OCI-LY1 (cell line): ENCODE measurements around the gene LAMTOR1.

Source experiments
- H2AFZ ChIP-seq: fragments of 200-600 bp; sonication (generic), shearing (Covaris generic); 2 replicates; pipeline ENCODE4 v1.6.0; 2014; ENCODE audit warnings: antibody characterized with exemption, mild to moderate bottlenecking, low read length
- H3F3A ChIP-seq: fragments of 200-600 bp; sonication (generic), shearing (Covaris generic); 2 replicates; pipeline ENCODE4 v1.6.0; 2014; ENCODE audit warnings: mild to moderate bottlenecking, antibody characterized with exemption, low read length, moderate library complexity; ENCODE audit not compliant: insufficient read depth
- H3K27ac ChIP-seq: fragments of 200-600 bp; sonication (generic); 2 replicates; pipeline ENCODE4 v1.5.1; 2014; ENCODE audit warnings: low read length, mixed run types, mild to moderate bottlenecking, low read depth; ENCODE audit not compliant: poor library complexity, severe bottlenecking
- H3K27me3 ChIP-seq: fragments of 200-600 bp; sonication (generic); 2 replicates; pipeline ENCODE4 v1.6.0; 2014; ENCODE audit warnings: antibody characterized with exemption, mild to moderate bottlenecking, low read length, moderate library complexity; ENCODE audit not compliant: insufficient read depth
- H3K36me3 ChIP-seq: fragments of 200-600 bp; sonication (generic); 2 replicates; pipeline ENCODE4 v1.6.1; 2014; ENCODE audit warnings: mild to moderate bottlenecking, antibody characterized with exemption, low read length, moderate library complexity, mixed read lengths; ENCODE audit not compliant: insufficient read depth
- H3K4me1 ChIP-seq: fragments of 200-600 bp; sonication (generic); 2 replicates; pipeline ENCODE4 v1.5.1; 2014; ENCODE audit warnings: mild to moderate bottlenecking, low read length, moderate library complexity; ENCODE audit not compliant: insufficient read depth, severe bottlenecking
- H3K4me2 ChIP-seq: fragments of 200-600 bp; sonication (generic), shearing (Covaris generic); 2 replicates; pipeline ENCODE4 v1.6.1; 2014; ENCODE audit warnings: low read length
- H3K4me3 ChIP-seq: fragments of 200-600 bp; sonication (generic); 2 replicates; pipeline ENCODE4 v1.5.1; 2014; ENCODE audit warnings: low read length, low read depth, mild to moderate bottlenecking, mixed read lengths; ENCODE audit not compliant: poor library complexity, severe bottlenecking
- H3K79me2 ChIP-seq: fragments of 200-600 bp; shearing (Covaris generic); 2 replicates; pipeline ENCODE4 v1.6.1; 2016; ENCODE audit warnings: mixed run types, low read length, mixed read lengths; ENCODE audit not compliant: insufficient read depth
- H3K9ac ChIP-seq: fragments of 200-600 bp; sonication (generic), shearing (Covaris generic); 2 replicates; pipeline ENCODE4 v1.6.1; 2014; ENCODE audit warnings: mild to moderate bottlenecking, low read length, mixed read lengths
- H3K9me2 ChIP-seq: fragments of 200-600 bp; sonication (generic), shearing (Covaris generic); 2 replicates; pipeline ENCODE4 v1.6.1; 2014; ENCODE audit warnings: low read depth, mild to moderate bottlenecking, low read length, mixed read lengths
- H3K9me3 ChIP-seq: fragments of 200-600 bp; shearing (Covaris generic); 2 replicates; pipeline ENCODE4 v1.6.1; 2014; ENCODE audit warnings: low read length, mixed read lengths
- H4K20me1 ChIP-seq: fragments of 200-600 bp; sonication (generic), shearing (Covaris generic); 2 replicates; pipeline ENCODE4 v1.6.0; 2016; ENCODE audit warnings: mild to moderate bottlenecking, low read length; ENCODE audit not compliant: insufficient read depth
- EZH2 ChIP-seq: fragments of 200-600 bp; sonication (generic), shearing (Covaris generic); IDR thresholded peaks from 2 replicates; pipeline ENCODE4 v1.8.0; 2017; ENCODE audit warnings: borderline replicate concordance, mixed run types, mild to moderate bottlenecking, antibody characterized with exemption, low read length, moderate library complexity, mixed read lengths
- TF ChIP-seq, protein P1 (sequence below): fragments of 200-600 bp; sonication (generic), shearing (Covaris generic); IDR thresholded peaks from 2 replicates; pipeline ENCODE4 v1.5.1; 2017; ENCODE audit warnings: mild to moderate bottlenecking, antibody characterized with exemption, low read length, moderate library complexity, mixed read lengths

The LAMTOR1 gene

DNA sequence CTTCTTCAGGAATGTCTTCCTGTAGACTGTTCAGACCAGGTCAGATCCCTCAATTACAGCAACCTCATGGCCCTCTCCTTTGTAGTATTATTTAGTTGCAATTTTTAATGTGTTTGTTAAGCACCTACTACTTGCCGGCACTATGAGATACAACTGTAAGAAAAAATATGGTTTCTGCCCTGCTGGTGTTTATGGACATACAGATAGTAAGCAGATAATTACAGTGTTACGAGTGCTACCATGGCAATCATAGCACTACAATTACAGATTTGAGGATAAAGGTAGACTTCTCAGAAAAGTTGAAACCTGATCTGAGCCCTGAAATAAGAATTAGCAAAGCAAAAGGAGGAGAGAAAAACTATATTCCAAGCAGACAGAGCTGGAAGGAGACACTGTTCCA is 19.7 kb downstream of the LAMTOR1 start:
- no peak for TF ChIP-seq EZH2
- TF ChIP-seq, protein P1, sequence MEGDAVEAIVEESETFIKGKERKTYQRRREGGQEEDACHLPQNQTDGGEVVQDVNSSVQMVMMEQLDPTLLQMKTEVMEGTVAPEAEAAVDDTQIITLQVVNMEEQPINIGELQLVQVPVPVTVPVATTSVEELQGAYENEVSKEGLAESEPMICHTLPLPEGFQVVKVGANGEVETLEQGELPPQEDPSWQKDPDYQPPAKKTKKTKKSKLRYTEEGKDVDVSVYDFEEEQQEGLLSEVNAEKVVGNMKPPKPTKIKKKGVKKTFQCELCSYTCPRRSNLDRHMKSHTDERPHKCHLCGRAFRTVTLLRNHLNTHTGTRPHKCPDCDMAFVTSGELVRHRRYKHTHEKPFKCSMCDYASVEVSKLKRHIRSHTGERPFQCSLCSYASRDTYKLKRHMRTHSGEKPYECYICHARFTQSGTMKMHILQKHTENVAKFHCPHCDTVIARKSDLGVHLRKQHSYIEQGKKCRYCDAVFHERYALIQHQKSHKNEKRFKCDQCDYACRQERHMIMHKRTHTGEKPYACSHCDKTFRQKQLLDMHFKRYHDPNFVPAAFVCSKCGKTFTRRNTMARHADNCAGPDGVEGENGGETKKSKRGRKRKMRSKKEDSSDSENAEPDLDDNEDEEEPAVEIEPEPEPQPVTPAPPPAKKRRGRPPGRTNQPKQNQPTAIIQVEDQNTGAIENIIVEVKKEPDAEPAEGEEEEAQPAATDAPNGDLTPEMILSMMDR, result no peak
- Histone ChIP-seq H3K9me2 (no peaks in the 10 kb centered on the region), H3K9me3 (no peaks in the 10 kb centered on the region), H3F3A (no peaks in the 10 kb centered on the region), H3K27ac (no peak overlapping the region), H3K27me3 (no peaks in the 10 kb centered on the region), H3K4me3 (no peak overlapping the region), H4K20me1 (no peaks in the 10 kb centered on the region), H3K4me2 (no peak overlapping the region), H3K4me1 (peaks cover 22% of the 10 kb centered on the region), H3K36me3 (peaks cover 7% of the 10 kb centered on the region; the same call in 1 of the 2 replicates), H2AFZ (no peak overlapping the region), H3K9ac (no peak overlapping the region), H3K79me2 (peaks cover 16% of the 10 kb centered on the region)

DNA sequence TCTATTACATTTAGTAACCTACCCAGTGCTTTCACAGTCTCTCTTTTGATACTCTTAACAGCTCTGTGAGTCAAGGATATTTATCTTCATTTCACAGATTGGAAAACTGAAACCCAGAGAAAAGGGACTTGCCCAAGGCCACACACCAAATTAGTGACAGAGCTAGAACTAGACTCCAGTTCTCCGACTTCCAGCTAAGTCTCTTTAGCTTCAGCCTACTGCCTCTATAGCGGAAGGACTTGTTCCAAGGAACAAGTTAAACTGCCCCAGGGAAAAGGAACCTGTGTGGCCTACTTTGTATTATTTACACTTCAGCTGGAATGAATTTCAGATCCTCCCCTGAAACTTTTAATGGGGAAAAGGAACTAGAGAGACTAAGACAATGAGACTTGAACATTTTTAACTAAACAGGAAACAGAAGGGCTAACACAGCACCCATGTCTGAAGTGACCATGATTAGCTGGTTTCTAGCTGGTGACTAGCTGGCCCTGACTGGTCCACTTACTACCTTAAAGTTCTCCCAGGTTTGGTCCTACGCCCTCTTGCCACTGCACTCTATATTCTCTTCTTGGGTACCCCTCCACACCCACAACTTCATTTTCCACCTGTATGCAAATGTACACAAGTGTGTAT is 21.2 kb downstream of the LAMTOR1 start:
- no peak overlapping the region for H2AFZ ChIP-seq
- TF ChIP-seq, protein P1, result no peak
- no peak for TF ChIP-seq EZH2

DNA sequence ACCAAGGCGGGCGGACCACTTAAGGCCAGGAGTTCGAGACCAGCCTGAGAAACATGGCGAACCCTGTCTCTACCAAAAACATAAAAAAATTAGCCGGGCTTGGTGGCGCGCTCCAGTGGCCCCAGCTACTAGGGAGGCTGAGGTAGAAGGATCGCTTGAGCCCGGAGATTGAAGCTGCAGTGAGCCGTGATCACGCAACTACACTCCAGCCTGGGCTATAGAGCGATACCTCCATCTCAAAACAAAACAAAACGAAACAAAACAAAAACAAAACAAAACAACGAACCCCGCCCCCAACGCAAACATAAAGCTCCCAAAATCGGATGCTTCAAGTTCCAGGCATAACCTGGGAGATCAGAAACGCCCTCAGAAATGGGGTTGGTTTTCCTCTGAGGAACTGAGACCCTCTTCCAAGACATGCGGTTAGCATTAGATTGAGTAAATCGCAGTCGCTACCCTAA is 21.9 kb downstream of the LAMTOR1 start:
- no peak overlapping the region for H2AFZ ChIP-seq

More for the DNA sequence above, 21.2 kb downstream of the LAMTOR1 start:
- H3K9ac ChIP-seq, result peak overlapping the region; percentile 64; the same call in 1 of the 2 replicates
- peak overlapping the region; percentile 68 for H3K4me2 ChIP-seq
- H3K9me3 ChIP-seq, result no peaks in the 10 kb centered on the region
- H3F3A ChIP-seq, result no peaks in the 10 kb centered on the region
- H3K9me2 ChIP-seq, result no peaks in the 10 kb centered on the region
- no peaks in the 10 kb centered on the region for H4K20me1 ChIP-seq
- peaks cover 30% of the 10 kb centered on the region for H3K79me2 ChIP-seq
- H3K4me1 ChIP-seq, result peaks cover 35% of the 10 kb centered on the region
- H3K36me3 ChIP-seq, result no peaks in the 10 kb centered on the region
- H3K27me3 ChIP-seq, result no peaks in the 10 kb centered on the region
- peak overlapping the region; percentile 44 for H3K27ac ChIP-seq
- H3K4me3 ChIP-seq, result peak overlapping the region; percentile 83

More for the DNA sequence above, 21.9 kb downstream of the LAMTOR1 start:
- Histone ChIP-seq H3K36me3 (0 out of 2 replicates have a peak, but pooled peaks cover 5% of the 10 kb centered on the region), H4K20me1 (no peaks in the 10 kb centered on the region), H3F3A (no peaks in the 10 kb centered on the region), H3K4me2 (peak overlapping the region; percentile 68), H3K9ac (peak overlapping the region; percentile 64), H3K4me1 (peaks cover 40% of the 10 kb centered on the region), H3K27me3 (no peaks in the 10 kb centered on the region), H3K79me2 (peaks cover 37% of the 10 kb centered on the region), H3K27ac (peak overlapping the region; percentile 44), H3K9me2 (no peaks in the 10 kb centered on the region), H3K9me3 (no peaks in the 10 kb centered on the region), H3K4me3 (peak overlapping the region; percentile 83)
- TF ChIP-seq, protein P1, result no peak
- no peak for TF ChIP-seq EZH2
